Naive thymus-derived CD4-positive, alpha-beta T cell (primary cell): ENCODE results near the gene APOA4. TPM values are rescaled to one million over a fixed set of nuclear protein-coding genes. Genes with fewer than 3 reads are reported as not detected.
A peak's percentile ranks its signal among the peaks of the same experiment; 100 is the strongest.

Experiments
- ATAC-seq: fragments of 150-1000 bp; cut with Tn5 transposase; 2 replicates; pipeline ENCODE4 v1.10.0; 2021; ENCODE audit warnings: mild to moderate bottlenecking, moderate library complexity
- CTCF ChIA-PET: fragments of 350-600 bp; sonication (Branson Sonifier 250); formaldehyde crosslinking; loops from one replicate; lab custom pipeline; 2021; ENCODE audit warnings: antibody characterized with exemption; lab: Charles Lee
- POLR2A ChIA-PET: fragments of 350-600 bp; sonication (Branson Sonifier 250); formaldehyde crosslinking; loops from one replicate; lab custom pipeline; 2021; ENCODE audit warnings: antibody characterized with exemption, inconsistent platforms; lab: Charles Lee
- DNase-seq, 9 donors: peaks; one replicate each; pipeline versions ENCODE4 v3.0.0 to v3.0.0-alpha.2; 2020 to 2022; ENCODE audit warnings: mixed read lengths in 1 of 9
- H3K27ac ChIP-seq: one replicate; pipeline ENCODE4 v1.7.0; 2013; ENCODE audit warnings: mild to moderate bottlenecking, low read depth, low read length, moderate library complexity
- H3K27me3 ChIP-seq, 2 donors: one replicate each; pipeline ENCODE4 v1.7.0; 2013; ENCODE audit warnings: low read length in 2 of 2, mild to moderate bottlenecking in 2 of 2, moderate library complexity in 2 of 2; ENCODE audit not compliant: control insufficient read depth in 2 of 2, insufficient read depth in 2 of 2
- H3K36me3 ChIP-seq, 3 experiments: 1 replicate in 2 of 3; 2 replicates in 1 of 3; pipeline ENCODE4 v1.7.0; 2013; ENCODE audit warnings: low read length in 3 of 3, mild to moderate bottlenecking in 3 of 3, moderate library complexity in 1 of 3; ENCODE audit not compliant: insufficient read depth in 3 of 3, control insufficient read depth in 2 of 3
- H3K4me1 ChIP-seq, 2 donors: one replicate each; pipeline ENCODE4 v1.7.0; 2013; ENCODE audit warnings: low read length in 2 of 2, mild to moderate bottlenecking in 2 of 2, moderate library complexity in 1 of 2; ENCODE audit not compliant: control insufficient read depth in 2 of 2, insufficient read depth in 2 of 2
- H3K4me3 ChIP-seq: 2 replicates; pipeline ENCODE4 v1.7.0; 2013; ENCODE audit warnings: mild to moderate bottlenecking, low read length
- H3K9me3 ChIP-seq, 3 experiments: 1 replicate in 2 of 3; 2 replicates in 1 of 3; pipeline ENCODE4 v1.7.0; 2013; ENCODE audit warnings: low read length in 3 of 3; ENCODE audit not compliant: control insufficient read depth in 2 of 3
- H3K27ac Mint-ChIP-seq, 9 donors: one replicate each; pipeline ENCODE4 v1.8.0; 2020 to 2022; ENCODE audit warnings: mixed read lengths in 9 of 9, mild to moderate bottlenecking in 8 of 9, moderate library complexity in 5 of 9, inconsistent platforms in 2 of 9
- H3K27me3 Mint-ChIP-seq, 5 donors: one replicate each; pipeline ENCODE4 v1.8.0; 2021 to 2022; ENCODE audit warnings: mixed read lengths in 5 of 5, mild to moderate bottlenecking in 1 of 5
- H3K36me3 Mint-ChIP-seq, 5 donors: one replicate each; pipeline ENCODE4 v1.8.0; 2020 to 2022; ENCODE audit warnings: mixed read lengths in 5 of 5, mild to moderate bottlenecking in 3 of 5, inconsistent platforms in 1 of 5
- H3K4me1 Mint-ChIP-seq, 7 donors: one replicate each; pipeline ENCODE4 v1.8.0; 2020 to 2022; ENCODE audit warnings: mixed read lengths in 7 of 7, mild to moderate bottlenecking in 3 of 7, inconsistent platforms in 1 of 7
- H3K4me3 Mint-ChIP-seq, 10 donors: one replicate each; pipeline ENCODE4 v1.8.0; 2020 to 2022; ENCODE audit warnings: mild to moderate bottlenecking in 10 of 10, mixed read lengths in 10 of 10, moderate library complexity in 6 of 10, inconsistent platforms in 2 of 10
- H3K9me3 Mint-ChIP-seq, 11 donors: one replicate each; pipeline ENCODE4 v1.8.0; 2020 to 2022; ENCODE audit warnings: mixed read lengths in 11 of 11, mild to moderate bottlenecking in 4 of 11, inconsistent platforms in 1 of 11, moderate library complexity in 1 of 11
- intact Hi-C, 2 donors: fragments of 100-400 bp; cut with micrococcal nuclease; formaldehyde crosslinking; loops; one replicate each; pipeline ENCODE4 v1.15.1; 2023
- polyA plus RNA-seq, 2 donors: library from polyadenylated mRNA; unstranded; fragments of 300-500 nt; fragmentation: Illumina TruSeq; gene quantifications; one replicate each; pipeline ENCODE4 v1.2.3, GENCODE V29; 2021
- total RNA-seq, 6 experiments: library from RNA in 5 of 6; stranded (reverse) in 5 of 6; gene quantifications; 1 replicate in 5 of 6; 2 replicates in 1 of 6; pipeline ENCODE4 v1.2.3 and lab custom pipeline; 2021 to 2026

Gene APOA4
- total and polyA plus RNA-seq, 7 experiments from 2014 or later: not detected

GRCh38 chr11:116866804-116867455 lies 43.8 kb upstream of the APOA4 start:
- CTCF ChIA-PET: no interaction called here
- peaks cover 27 to 82% (median 51%) of the 10 kb centered on the region in 5 donors for H3K36me3 Mint-ChIP-seq

GRCh38 chr11:116865696-116866095 lies 42.6 kb upstream of the APOA4 start:
- H3K36me3 Mint-ChIP-seq: peaks cover 23 to 82% (median 54%) of the 10 kb centered on the region in 5 donors
- H3K27me3 Mint-ChIP-seq: no peaks in the 10 kb centered on the region
- H3K9me3 Mint-ChIP-seq: no peaks in the 10 kb centered on the region
- H3K27ac Mint-ChIP-seq: peak overlapping the region in 3 of 9 donors; percentile 6 to 21 (median 9)
- no peak overlapping the region for H3K4me3 ChIP-seq
- no peak overlapping the region for H3K27ac ChIP-seq
- DNase-seq (no peak), ATAC-seq (no peak)
- H3K9me3 ChIP-seq: no peaks in the 10 kb centered on the region
- H3K4me1 ChIP-seq: no peaks in the 10 kb centered on the region
- no peak overlapping the region for H3K4me3 Mint-ChIP-seq
- CTCF ChIA-PET: no interaction called here
- peaks cover 21 to 93% (median 30%) of the 10 kb centered on the region in 3 experiments for H3K36me3 ChIP-seq
- no peaks in the 10 kb centered on the region for H3K27me3 ChIP-seq
- H3K4me1 Mint-ChIP-seq: peaks cover 0 to 15% (median 0%) of the 10 kb centered on the region in 7 donors
- intact Hi-C loops: no loop called here
- POLR2A ChIA-PET: interaction anchor here (3.7 kb wide), 1 partner anchor 12 kb away, joined by 12 read pairs; no protein-coding TSS in a partner anchor

More at GRCh38 chr11:116866804-116867455, 43.8 kb upstream of the APOA4 start:
- Histone ChIP-seq H3K4me3 (no peak overlapping the region), H3K4me1 (no peaks in the 10 kb centered on the region), H3K9me3 (no peaks in the 10 kb centered on the region), H3K27ac (no peak overlapping the region), H3K27me3 (no peaks in the 10 kb centered on the region), H3K36me3 (peaks cover 15 to 93% (median 31%) of the 10 kb centered on the region in 3 experiments)
- Mint-ChIP-seq H3K9me3 (no peaks in the 10 kb centered on the region), H3K27ac (peak overlapping the region in 1 of 9 donors; percentile 60), H3K4me3 (no peak overlapping the region), H3K27me3 (no peaks in the 10 kb centered on the region), H3K4me1 (peaks cover 0 to 21% (median 3%) of the 10 kb centered on the region in 7 donors)
- POLR2A ChIA-PET: interaction anchor here (3.7 kb wide), 1 partner anchor 13 kb away, joined by 12 read pairs; no protein-coding TSS in a partner anchor
- intact Hi-C loops: no loop called here
- DNase-seq (no peak), ATAC-seq (no peak)

- H3K9me3 Mint-ChIP-seq: no peaks in the 10 kb centered on the region
- ATAC-seq: no peak
- no peak overlapping the region for H3K4me3 Mint-ChIP-seq
- no peak overlapping the region for H3K27ac Mint-ChIP-seq
- H3K27me3 Mint-ChIP-seq: no peaks in the 10 kb centered on the region
- H3K36me3 Mint-ChIP-seq: peaks cover 21 to 78% (median 57%) of the 10 kb centered on the region in 5 donors
- peaks cover 0 to 9% (median 0%) of the 10 kb centered on the region in 7 donors for H3K4me1 Mint-ChIP-seq
- Histone ChIP-seq H3K9me3 (no peaks in the 10 kb centered on the region), H3K4me1 (no peaks in the 10 kb centered on the region), H3K36me3 (peaks cover 20 to 91% (median 21%) of the 10 kb centered on the region in 3 experiments), H3K4me3 (no peak overlapping the region), H3K27me3 (no peaks in the 10 kb centered on the region), H3K27ac (no peak overlapping the region)
- ChIA-PET CTCF (no interaction called here), POLR2A (interaction anchor here (3.7 kb wide), 1 partner anchor 11 kb away, joined by 12 read pairs; no protein-coding TSS in a partner anchor)
- intact Hi-C loops: no loop called here
- no peak for DNase-seq
Measured at GRCh38 chr11:116864531-116864930, 41.4 kb upstream of the APOA4 start.

- no peaks in the 10 kb centered on the region for H3K9me3 ChIP-seq
- no peak overlapping the region for H3K27ac ChIP-seq
- Mint-ChIP-seq H3K4me1 (peaks cover 0 to 9% (median 3%) of the 10 kb centered on the region in 7 donors), H3K36me3 (peaks cover 17 to 79% (median 50%) of the 10 kb centered on the region in 5 donors), H3K9me3 (no peaks in the 10 kb centered on the region), H3K27ac (peak overlapping the region in 1 of 9 donors; percentile 48), H3K4me3 (no peak overlapping the region), H3K27me3 (no peaks in the 10 kb centered on the region)
- CTCF ChIA-PET: interaction anchor here (0.5 to 0.6 kb wide), 2 partner anchors 19 to 362 kb away, joined by 3 to 4 read pairs; no protein-coding TSS in a partner anchor
- POLR2A ChIA-PET: interaction anchor here (0.9 to 1.0 kb wide), 2 partner anchors 10 to 76 kb away, joined by 3 read pairs; no protein-coding TSS in a partner anchor
- no peak for ATAC-seq
- intact Hi-C loops: no loop called here
- H3K4me1 ChIP-seq: no peaks in the 10 kb centered on the region
- H3K4me3 ChIP-seq: no peak overlapping the region
- peaks cover 19 to 93% (median 21%) of the 10 kb centered on the region in 3 experiments for H3K36me3 ChIP-seq
- no peaks in the 10 kb centered on the region for H3K27me3 ChIP-seq
- DNase-seq: no peak
Measured at GRCh38 chr11:116862951-116863350, 39.8 kb upstream of the APOA4 start.

- Mint-ChIP-seq H3K27me3 (no peaks in the 10 kb centered on the region), H3K9me3 (no peaks in the 10 kb centered on the region), H3K4me1 (peaks cover 0 to 10% (median 5%) of the 10 kb centered on the region in 7 donors), H3K4me3 (no peak overlapping the region), H3K27ac (no peak overlapping the region), H3K36me3 (peaks cover 13 to 79% (median 44%) of the 10 kb centered on the region in 5 donors)
- no peaks in the 10 kb centered on the region for H3K9me3 ChIP-seq
- no peaks in the 10 kb centered on the region for H3K4me1 ChIP-seq
- ATAC-seq: no peak
- ChIA-PET POLR2A (interaction anchor here (0.6 to 1.0 kb wide), 2 partner anchors 181 to 236 kb away, joined by 3 read pairs; partner anchors contain the start of gene SIK3), CTCF (interaction anchor here (0.6 kb wide), 1 partner anchor 27 kb away, joined by 3 read pairs; no protein-coding TSS in a partner anchor)
- DNase-seq: no peak
- H3K27ac ChIP-seq: no peak overlapping the region
- peaks cover 13 to 92% (median 20%) of the 10 kb centered on the region in 3 experiments for H3K36me3 ChIP-seq
- no peak overlapping the region for H3K4me3 ChIP-seq
- H3K27me3 ChIP-seq: no peaks in the 10 kb centered on the region
- intact Hi-C loops: no loop called here
Measured at GRCh38 chr11:116862185-116862584, 39.1 kb upstream of the APOA4 start.

GRCh38 chr11:116861539-116861938 lies 38.4 kb upstream of the APOA4 start:
- Histone ChIP-seq H3K27ac (no peak overlapping the region), H3K9me3 (no peaks in the 10 kb centered on the region), H3K4me3 (no peak overlapping the region), H3K27me3 (no peaks in the 10 kb centered on the region), H3K36me3 (peaks cover 8 to 87% (median 19%) of the 10 kb centered on the region in 3 experiments), H3K4me1 (peaks cover 2% of the 10 kb centered on the region in 2 donors)
- DNase-seq (no peak), ATAC-seq (no peak)
- Mint-ChIP-seq H3K4me3 (no peak overlapping the region), H3K9me3 (no peaks in the 10 kb centered on the region), H3K27ac (peak overlapping the region in 3 of 9 donors; percentile 36 to 45 (median 41)), H3K36me3 (peaks cover 13 to 76% (median 43%) of the 10 kb centered on the region in 5 donors), H3K4me1 (peaks cover 2 to 17% (median 11%) of the 10 kb centered on the region in 7 donors), H3K27me3 (no peaks in the 10 kb centered on the region)
- intact Hi-C loops: no loop called here
- ChIA-PET POLR2A (interaction anchor here (0.6 to 1.0 kb wide), 3 partner anchors 181 to 236 kb away, joined by 3 to 4 read pairs (median 3); partner anchors contain the start of gene SIK3), CTCF (interaction anchor here (0.6 kb wide), 1 partner anchor 26 kb away, joined by 3 read pairs; no protein-coding TSS in a partner anchor)
